SK-N-SH (cell line): ENCODE measurements around the gene YBX2. TPM values are rescaled to one million over a fixed set of nuclear protein-coding genes. Genes with fewer than 3 reads are reported as not detected.

Source experiments
- CTCF ChIA-PET: fragments of 300-600, 350-600 bp; formaldehyde crosslinking; extraction: SDS; loops from one replicate; lab custom pipeline; 2021; lab: Yijun Ruan, JAX
- POLR2A ChIA-PET: fragments of 350-600 bp; sonication (Branson Sonifier 250); formaldehyde crosslinking; extraction: SDS; loops from one replicate; lab custom pipeline; 2020; ENCODE audit warnings: antibody characterized with exemption, inconsistent platforms; lab: Yijun Ruan, JAX
- DNase-seq: peaks from one replicate; pipeline ENCODE4 v3.0.0; 2012
- H2AFZ ChIP-seq: fragments of 200-600 bp; sonication (generic); 2 replicates; pipeline ENCODE4 v1.8.1; 2016; ENCODE audit warnings: antibody characterized with exemption, mild to moderate bottlenecking, low read depth
- H3F3A ChIP-seq: fragments of 200-600 bp; sonication (generic); replicated peaks from 2 replicates; pipeline ENCODE3; 2016; ENCODE audit warnings: antibody characterized with exemption, mild to moderate bottlenecking; ENCODE audit not compliant: insufficient read depth
- H3K27ac ChIP-seq, 2 experiments: fragments of 200-500 bp in 1 of 2; fragments of 200-600 bp in 1 of 2; sonication (Bioruptor generic) in 1 of 2; sonication (generic), shearing (Covaris generic) in 1 of 2; 2 replicates each; pipeline versions ENCODE4 v1.5.1 to v1.6.1; 2014 to 2016; ENCODE audit warnings: low read depth in 2 of 2, inconsistent platforms in 1 of 2, low read length in 1 of 2, mild to moderate bottlenecking in 1 of 2, mixed read lengths in 1 of 2
- H3K27me3 ChIP-seq: fragments of 200-600 bp; sonication (generic), shearing (Covaris generic); 2 replicates; pipeline ENCODE4 v1.6.1; 2016; ENCODE audit warnings: mixed run types; ENCODE audit not compliant: insufficient read depth
- H3K36me3 ChIP-seq, 2 experiments: fragments of 200-500 bp in 1 of 2; fragments of 200-600 bp in 1 of 2; sonication (Bioruptor generic) in 1 of 2; sonication (generic) in 1 of 2; replicated peaks in 1 of 2; 2 replicates each; pipeline versions ENCODE3 to v1.5.1; 2014 to 2016; ENCODE audit warnings: low read length in 1 of 2, mild to moderate bottlenecking in 1 of 2; ENCODE audit not compliant: insufficient read depth in 2 of 2, control insufficient read depth in 1 of 2
- H3K4me1 ChIP-seq, 2 experiments: fragments of 200-500 bp in 1 of 2; fragments of 200-600 bp in 1 of 2; sonication (Bioruptor generic) in 1 of 2; sonication (generic), shearing (Covaris generic) in 1 of 2; 2 replicates each; pipeline versions ENCODE4 v1.5.1 to v1.6.1; 2014 to 2016; ENCODE audit warnings: low read depth in 1 of 2, low read length in 1 of 2, mixed run types in 1 of 2; ENCODE audit not compliant: insufficient read depth in 2 of 2, control insufficient read depth in 1 of 2
- H3K4me2 ChIP-seq: fragments of 200-600 bp; sonication (generic), shearing (Covaris generic); 2 replicates; pipeline ENCODE4 v1.6.1; 2017; ENCODE audit warnings: mixed run types
- H3K4me3 ChIP-seq, 2 experiments: fragments of 200-500 bp in 1 of 2; fragments of 200-600 bp in 1 of 2; sonication (Bioruptor generic) in 1 of 2; sonication (generic), shearing (Covaris generic) in 1 of 2; 2 replicates each; pipeline versions ENCODE4 v1.5.1 to v1.8.1; 2014 to 2016; ENCODE audit warnings: low read depth in 2 of 2, inconsistent platforms in 1 of 2, low read length in 1 of 2, mild to moderate bottlenecking in 1 of 2, mixed read lengths in 1 of 2, moderate library complexity in 1 of 2
- H3K79me2 ChIP-seq: fragments of 200-600 bp; sonication (generic); 2 replicates; pipeline ENCODE4 v1.8.1; 2017; ENCODE audit warnings: mild to moderate bottlenecking; ENCODE audit not compliant: insufficient read depth
- H3K9ac ChIP-seq: fragments of 200-600 bp; sonication (generic); 2 replicates; pipeline ENCODE4 v1.6.1; 2017; ENCODE audit warnings: mixed run types
- H3K9me2 ChIP-seq: fragments of 200-600 bp; sonication (generic); 2 replicates; pipeline ENCODE4 v1.6.1; 2017; ENCODE audit warnings: mixed run types
- H3K9me3 ChIP-seq: fragments of 200-600 bp; sonication (generic); 2 replicates; pipeline ENCODE4 v1.6.1; 2017; ENCODE audit warnings: mixed run types, mild to moderate bottlenecking, moderate library complexity
- H4K20me1 ChIP-seq: fragments of 200-600 bp; sonication (generic); 2 replicates; pipeline ENCODE4 v1.6.1; 2017; ENCODE audit warnings: mild to moderate bottlenecking, mixed run types; ENCODE audit not compliant: insufficient read depth
- SMC3 ChIP-seq: IDR thresholded peaks from 2 replicates; pipeline ENCODE4 v1.6.1; 2012; ENCODE audit warnings: low read depth, low read length, improper control_type of control experiment
- TAF1 ChIP-seq: IDR thresholded peaks from 2 replicates; pipeline ENCODE4 v1.6.1; 2012; ENCODE audit warnings: low read depth, mild to moderate bottlenecking, low read length, moderate library complexity, borderline replicate concordance
- TCF12 ChIP-seq: IDR thresholded peaks from 2 replicates; pipeline ENCODE4 v1.4.0; 2012
- YY1 ChIP-seq: IDR thresholded peaks from 2 replicates; pipeline ENCODE4 v1.4.0; 2012; ENCODE audit warnings: low read depth, mild to moderate bottlenecking
- WGBS: methylation state at CpG from one replicate; pipeline ENCODE4 v1.1.6; 2017; ENCODE audit warnings: low lambda C conversion rate; 5-methylcytosine and 5-hydroxymethylcytosine counted together
- polyA plus RNA-seq, 3 experiments: library from polyadenylated mRNA; depleted of rRNA; stranded (reverse); fragments of >200 nt; gene quantifications; 2 replicates each; pipeline ENCODE4 v1.2.3, GENCODE V29; 2012
- small RNA-seq, 7 experiments: library from RNA; depleted of rRNA; stranded (forward); fragments of <200 nt; gene quantifications; one replicate each; pipeline ENCODE3, GENCODE V24; 2012

Gene YBX2
- polyA plus RNA-seq, 1 of the 3 experiments (the other 2 are of a cell fraction) = 0.54 TPM

GRCh38 chr17:7238420-7239090 is 55.9 kb downstream of the YBX2 start:
- TF ChIP-seq TCF12 (no peak), TAF1 (0 out of 2 replicates have a peak, but pooled peaks have one; percentile 16), YY1 (no peak), SMC3 (no peak)
- Histone ChIP-seq H2AFZ (no peak overlapping the region), H3K4me1 (peaks cover 36 to 41% of the 10 kb centered on the region in 2 experiments), H3K9me3 (no peaks in the 10 kb centered on the region), H3K27me3 (no peaks in the 10 kb centered on the region), H3K79me2 (peaks cover 81% of the 10 kb centered on the region), H3K27ac (peak overlapping the region; percentile 75 to 97), H3F3A (peaks cover 54% of the 10 kb centered on the region), H3K4me3 (peak overlapping the region; percentile 88 to 99), H3K9me2 (no peaks in the 10 kb centered on the region), H4K20me1 (peaks cover 7% of the 10 kb centered on the region; the same call in 1 of the 2 replicates), H3K9ac (peak overlapping the region; percentile 96), H3K36me3 (peaks cover 30 to 43% of the 10 kb centered on the region in 2 experiments), H3K4me2 (peak overlapping the region; percentile 83)
- CTCF ChIA-PET = interaction anchor here (1.0 to 5.6 kb wide), 3 partner anchors 18 to 58 kb away, joined by 3 to 35 read pairs (median 26); partner anchors contain the start of genes ACADVL, DLG4 and SLC2A4
- POLR2A ChIA-PET = interaction anchor here (0.7 to 1.7 kb wide), 3 partner anchors 18 to 54 kb away, joined by 3 to 6 read pairs (median 6); no protein-coding TSS in a partner anchor
- WGBS = 1% methylated on average over 39 of the region's 39 CpGs
- no peak for DNase-seq

Small RNA genes lying within 50 kb of the gene (small RNA-seq; reads per million reads assigned to genes)
- gene AC026954.2 (0 to 0.13 (median 0) reads per million in 7 experiments), gene RF00019 (0 reads per million in 7 experiments)

Other genes starting within 250 kb of the YBX2 start
- gene CLEC10A, start 214.4 kb downstream of the YBX2 start, polyA plus RNA-seq (2012; rRNA removed) = not detected in 2 replicates
- gene ASGR2, start 179.8 kb downstream of the YBX2 start, polyA plus RNA-seq (2012; rRNA removed) = not detected in 2 replicates
- gene ASGR1, start 115.3 kb downstream of the YBX2 start, polyA plus RNA-seq (2012; rRNA removed) = 2.0 and 2.1 TPM in 2 replicates
- 22.1 and 30.5 TPM in 2 replicates for gene DLG4, start 74.8 kb downstream of the YBX2 start, polyA plus RNA-seq (2012; rRNA removed)
- gene ACADVL, start 74.7 kb downstream of the YBX2 start, polyA plus RNA-seq (2012; rRNA removed) = 635 and 796 TPM in 2 replicates
- gene DVL2, start 60.1 kb downstream of the YBX2 start, polyA plus RNA-seq (2012; rRNA removed) = 6.9 and 8.3 TPM in 2 replicates
- 53.3 and 58.5 TPM in 2 replicates for gene PHF23, start 55.2 kb downstream of the YBX2 start, polyA plus RNA-seq (2012; rRNA removed)
- gene GABARAP, start 52.2 kb downstream of the YBX2 start, polyA plus RNA-seq (2012; rRNA removed) = 585 and 637 TPM in 2 replicates
- 111 and 124 TPM in 2 replicates for gene CTDNEP1, start 42.9 kb downstream of the YBX2 start, polyA plus RNA-seq (2012; rRNA removed)
- 45.4 and 52.1 TPM in 2 replicates for gene ELP5, start 42.4 kb downstream of the YBX2 start, polyA plus RNA-seq (2012; rRNA removed)
- gene CLDN7, start 32.2 kb downstream of the YBX2 start, polyA plus RNA-seq (2012; rRNA removed) = 2.9 and 5.0 TPM in 2 replicates
- gene SLC2A4, start 12.9 kb downstream of the YBX2 start, polyA plus RNA-seq (2012; rRNA removed) = 0.44 and 0.54 TPM in 2 replicates
- gene EIF5A, start 13.0 kb upstream of the YBX2 start, polyA plus RNA-seq (2012; rRNA removed) = 711 and 971 TPM in 2 replicates
- 67.0 and 102 TPM in 2 replicates for gene GPS2, start 20.7 kb upstream of the YBX2 start, polyA plus RNA-seq (2012; rRNA removed)
- gene NEURL4, start 34.7 kb upstream of the YBX2 start, polyA plus RNA-seq (2012; rRNA removed) = 20.7 and 22.1 TPM in 2 replicates
- 0.71 and 6.4 TPM in 2 replicates for gene ACAP1, start 41.9 kb upstream of the YBX2 start, polyA plus RNA-seq (2012; rRNA removed)
- gene KCTD11, start 57.5 kb upstream of the YBX2 start, polyA plus RNA-seq (2012; rRNA removed) = 9.5 and 12.1 TPM in 2 replicates
- gene TMEM95, start 60.5 kb upstream of the YBX2 start, polyA plus RNA-seq (2012; rRNA removed) = not detected in 2 replicates
- 0.64 and 0.75 TPM in 2 replicates for gene TNK1, start 86.5 kb upstream of the YBX2 start, polyA plus RNA-seq (2012; rRNA removed)
- 72.0 and 95.0 TPM in 2 replicates for gene PLSCR3, start 99.9 kb upstream of the YBX2 start, polyA plus RNA-seq (2012; rRNA removed)
- 114 and 213 TPM in 2 replicates for gene TMEM256, start 109.5 kb upstream of the YBX2 start, polyA plus RNA-seq (2012; rRNA removed)
- 16.8 and 29.9 TPM in 2 replicates for gene NLGN2, start 113.2 kb upstream of the YBX2 start, polyA plus RNA-seq (2012; rRNA removed)
- gene SPEM1, start 125.7 kb upstream of the YBX2 start, polyA plus RNA-seq (2012; rRNA removed) = not detected in 2 replicates
- gene SPEM2, start 131.0 kb upstream of the YBX2 start, polyA plus RNA-seq (2012; rRNA removed) = not detected in 2 replicates
- gene SPEM3, start 134.2 kb upstream of the YBX2 start, polyA plus RNA-seq (2012; rRNA removed) = not detected in 2 replicates
- 6.5 and 6.6 TPM in 2 replicates for gene TMEM102, start 140.8 kb upstream of the YBX2 start, polyA plus RNA-seq (2012; rRNA removed)
- gene FGF11, start 144.9 kb upstream of the YBX2 start, polyA plus RNA-seq (2012; rRNA removed) = 1.9 and 2.5 TPM in 2 replicates
- gene CHRNB1, start 150.4 kb upstream of the YBX2 start, polyA plus RNA-seq (2012; rRNA removed) = 26.8 and 29.7 TPM in 2 replicates
- gene ZBTB4, start 185.0 kb upstream of the YBX2 start, polyA plus RNA-seq (2012; rRNA removed) = 11.4 and 12.8 TPM in 2 replicates
- gene SLC35G6, start 186.8 kb upstream of the YBX2 start, polyA plus RNA-seq (2012; rRNA removed) = not detected in 2 replicates
- gene POLR2A, start 189.7 kb upstream of the YBX2 start, polyA plus RNA-seq (2012; rRNA removed) = 19.0 and 37.3 TPM in 2 replicates